MG63 (cell line): Measurements from ENCODE around the gene CFHR4. TPM values are rescaled to one million over a fixed set of nuclear protein-coding genes. Genes with fewer than 3 reads are reported as not detected.
"Not testable (repeated sequence)": the region's sequence is repeated elsewhere in the genome, so short reads cannot be mapped to it uniquely, and the experiment has no call there.

Experiments
- DNase-seq: peaks from one replicate; pipeline ENCODE4 v3.0.0-alpha.2; 2020
- H3K27me3 ChIP-seq: fragments of 250-450 bp; sonication (Bioruptor Pico); 2 replicates; pipeline ENCODE4 v1.5.1; 2020; ENCODE audit warnings: mild to moderate bottlenecking, moderate library complexity
- H3K36me3 ChIP-seq: fragments of 250-450 bp; sonication (Bioruptor Pico); 2 replicates; pipeline ENCODE4 v1.5.1; 2020; ENCODE audit warnings: mild to moderate bottlenecking, moderate library complexity
- H3K4me3 ChIP-seq: fragments of 250-450 bp; sonication (Bioruptor Pico); 2 replicates; pipeline ENCODE4 v1.5.1; 2020; ENCODE audit warnings: mild to moderate bottlenecking, moderate library complexity
- H3K9me3 ChIP-seq: fragments of 250-450 bp; sonication (Bioruptor Pico); 2 replicates; pipeline ENCODE4 v1.5.1; 2020; ENCODE audit warnings: mild to moderate bottlenecking, moderate library complexity
- total RNA-seq: library from RNA; depleted of rRNA; stranded (reverse); fragments of >200 nt; shearing (Covaris generic); gene quantifications from 2 replicates; pipeline ENCODE4 v1.2.3, GENCODE V29; 2014; ENCODE audit warnings: low replicate concordance; rRNA removed

CFHR4 gene
- total RNA-seq, 1 experiment from 2014 or later, result not detected

- Histone ChIP-seq H3K9me3 (no peaks in the 10 kb centered on the region), H3K27me3 (no peaks in the 10 kb centered on the region), H3K36me3 (no peaks in the 10 kb centered on the region), H3K4me3 (no peak overlapping the region)
- no peak for DNase-seq
Measured at GRCh38 chr1:196902344-196902743, 14.5 kb downstream of the CFHR4 start.

GRCh38 chr1:196910215-196910614 is 22.4 kb downstream of the CFHR4 start:
- H3K4me3 ChIP-seq, result no peak overlapping the region
- H3K27me3 ChIP-seq, result no peaks in the 10 kb centered on the region
- no peaks in the 10 kb centered on the region for H3K9me3 ChIP-seq
- no peaks in the 10 kb centered on the region for H3K36me3 ChIP-seq
- DNase-seq, result no peak

- H3K4me3 ChIP-seq, H3K9me3 ChIP-seq, H3K27me3 ChIP-seq, H3K36me3 ChIP-seq, DNase-seq: not testable (repeated sequence)
Measured at GRCh38 chr1:196912283-196912682, 24.4 kb downstream of the CFHR4 start.

- not testable (repeated sequence) for H3K27me3 ChIP-seq, H3K9me3 ChIP-seq, H3K4me3 ChIP-seq, H3K36me3 ChIP-seq
- peak; percentile 14 for DNase-seq
Measured at GRCh38 chr1:196926839-196927238, 39.0 kb downstream of the CFHR4 start.

- DNase-seq, result not testable (repeated sequence)
Measured at GRCh38 chr1:196932853-196933252, 45.0 kb downstream of the CFHR4 start.

GRCh38 chr1:196933531-196934189 is 45.8 kb downstream of the CFHR4 start:
- Histone ChIP-seq H3K27me3 (no peaks in the 10 kb centered on the region), H3K36me3 (no peaks in the 10 kb centered on the region), H3K9me3 (no peaks in the 10 kb centered on the region), H3K4me3 (no peak overlapping the region)
- no peak for DNase-seq

More at GRCh38 chr1:196932853-196933252, 45.0 kb downstream of the CFHR4 start:
- H3K4me3 ChIP-seq, H3K36me3 ChIP-seq, H3K9me3 ChIP-seq, H3K27me3 ChIP-seq: not testable (repeated sequence)

- H3K4me3 ChIP-seq, DNase-seq, H3K36me3 ChIP-seq, H3K9me3 ChIP-seq, H3K27me3 ChIP-seq: not testable (repeated sequence)
Measured at GRCh38 chr1:196941474-196941873, 53.6 kb downstream of the CFHR4 start.

GRCh38 chr1:196943568-196943967 is 55.7 kb downstream of the CFHR4 start, which contains the start of gene CFHR2:
Gene CFHR2, plus strand, starts transcription at chr1:196943738. Its CDS starts 143 bp downstream, at chr1:196943881.
- H3K36me3 ChIP-seq, H3K9me3 ChIP-seq, DNase-seq, H3K27me3 ChIP-seq, H3K4me3 ChIP-seq: not testable (repeated sequence)

GRCh38 chr1:196951711-196952394 is 64.0 kb downstream of the CFHR4 start:
- Histone ChIP-seq H3K36me3 (no peaks in the 10 kb centered on the region), H3K9me3 (no peaks in the 10 kb centered on the region), H3K4me3 (no peak overlapping the region), H3K27me3 (no peaks in the 10 kb centered on the region)
- DNase-seq, result no peak

GRCh38 chr1:196954778-196955177 is 66.9 kb downstream of the CFHR4 start:
- no peaks in the 10 kb centered on the region for H3K27me3 ChIP-seq
- H3K4me3 ChIP-seq, result no peak overlapping the region
- H3K36me3 ChIP-seq, result no peaks in the 10 kb centered on the region
- no peaks in the 10 kb centered on the region for H3K9me3 ChIP-seq
- DNase-seq, result no peak

- no peak for DNase-seq
- no peaks in the 10 kb centered on the region for H3K36me3 ChIP-seq
- no peaks in the 10 kb centered on the region for H3K27me3 ChIP-seq
- no peak overlapping the region for H3K4me3 ChIP-seq
- H3K9me3 ChIP-seq, result no peaks in the 10 kb centered on the region
Measured at GRCh38 chr1:196955926-196956325, 68.1 kb downstream of the CFHR4 start.

GRCh38 chr1:196960854-196961253 is 73.0 kb downstream of the CFHR4 start:
- DNase-seq, result no peak
- Histone ChIP-seq H3K36me3 (no peaks in the 10 kb centered on the region), H3K9me3 (no peaks in the 10 kb centered on the region; the same call in 1 of the 2 replicates), H3K4me3 (no peak overlapping the region), H3K27me3 (no peaks in the 10 kb centered on the region)

Other genes starting within 250 kb of the CFHR4 start
- gene CFH, start 236.0 kb upstream of the CFHR4 start, total RNA-seq, result 9.7 and 20.0 TPM in 2 replicates
- not detected in 2 replicates for gene CFHR3, start 113.2 kb upstream of the CFHR4 start, total RNA-seq
- gene CFHR1, start 68.3 kb upstream of the CFHR4 start, total RNA-seq, result not detected in 2 replicates
- not detected in 2 replicates for gene CFHR2, start 55.7 kb downstream of the CFHR4 start, total RNA-seq
- gene CFHR5, start 89.5 kb downstream of the CFHR4 start, total RNA-seq, result not detected in 2 replicates
- 1.3 TPM in 1 of 2 replicates, not detected in the other for gene F13B, start 179.2 kb downstream of the CFHR4 start, total RNA-seq